ENCODE measurements around the gene ADGRB3. TPM values are rescaled to one million over a fixed set of nuclear protein-coding genes. Genes with fewer than 3 reads are reported as not detected.
A peak's percentile ranks its signal among the peaks of the same experiment; 100 is the strongest.

The ADGRB3 gene
- 1.5 TPM for total RNA-seq
- long read RNA-seq, result 0 reads

DNA sequence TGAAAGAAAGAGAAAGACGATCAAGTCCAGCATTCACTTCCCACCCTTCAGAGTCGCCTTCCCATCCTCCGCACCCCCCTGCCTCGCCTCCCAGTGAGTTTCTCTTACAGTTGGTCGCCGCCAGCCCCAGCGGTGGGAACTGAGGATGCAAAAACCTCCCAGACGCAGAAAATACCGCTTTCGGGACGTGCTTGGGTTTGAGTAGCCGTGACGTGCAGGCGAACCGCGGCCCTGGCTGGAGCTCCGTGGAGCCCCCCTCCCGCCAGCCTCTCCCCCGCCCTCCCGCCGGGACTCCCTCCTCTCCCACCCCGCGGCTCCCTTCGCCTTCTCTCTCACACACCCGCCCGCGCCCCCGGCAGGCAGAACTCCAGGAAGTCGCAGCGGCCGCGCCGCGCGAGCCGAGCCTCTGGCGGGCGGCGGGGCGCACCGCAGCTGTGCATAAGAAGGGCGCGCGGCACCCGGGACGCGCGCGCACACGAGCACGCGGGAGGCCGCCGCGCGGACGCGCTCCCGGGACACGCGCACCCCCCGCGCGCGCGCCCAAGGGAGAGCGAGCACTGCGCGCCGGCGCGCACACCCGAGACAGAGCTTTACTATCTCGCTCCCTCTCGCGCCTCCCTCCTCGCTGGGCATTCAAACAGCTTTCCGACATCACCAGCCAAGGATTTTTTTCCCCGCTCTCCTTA, at the start of gene ADGRB3:
ADGRB3 (plus strand) TSS at position 557 of the 686 bp plus-strand sequence. CDS start 3,394 bp downstream, outside the sequence.
- Histone ChIP-seq H3K27ac (replicated peaks) (peak within 1 kb of the TSS; percentile 89), H3K4me1 (peaks cover 24% of the 10 kb centered on the region), H3K36me3 (no peaks in the 10 kb centered on the region), H3K4me3 (peak within 1 kb of the TSS; percentile 74), H3K9me3 (replicated peaks) (no peaks in the 10 kb centered on the region), H3K27me3 (ENCODE audit: low read depth) (peaks cover 68% of the 10 kb centered on the region)
- intact Hi-C loops (cut with micrococcal nuclease), result loop anchor here (5.0 kb wide), 1 partner anchor 142 kb away; no protein-coding TSS in a partner anchor
- DNase-seq, result peak; percentile 86
- TF ChIP-seq, protein P1, sequence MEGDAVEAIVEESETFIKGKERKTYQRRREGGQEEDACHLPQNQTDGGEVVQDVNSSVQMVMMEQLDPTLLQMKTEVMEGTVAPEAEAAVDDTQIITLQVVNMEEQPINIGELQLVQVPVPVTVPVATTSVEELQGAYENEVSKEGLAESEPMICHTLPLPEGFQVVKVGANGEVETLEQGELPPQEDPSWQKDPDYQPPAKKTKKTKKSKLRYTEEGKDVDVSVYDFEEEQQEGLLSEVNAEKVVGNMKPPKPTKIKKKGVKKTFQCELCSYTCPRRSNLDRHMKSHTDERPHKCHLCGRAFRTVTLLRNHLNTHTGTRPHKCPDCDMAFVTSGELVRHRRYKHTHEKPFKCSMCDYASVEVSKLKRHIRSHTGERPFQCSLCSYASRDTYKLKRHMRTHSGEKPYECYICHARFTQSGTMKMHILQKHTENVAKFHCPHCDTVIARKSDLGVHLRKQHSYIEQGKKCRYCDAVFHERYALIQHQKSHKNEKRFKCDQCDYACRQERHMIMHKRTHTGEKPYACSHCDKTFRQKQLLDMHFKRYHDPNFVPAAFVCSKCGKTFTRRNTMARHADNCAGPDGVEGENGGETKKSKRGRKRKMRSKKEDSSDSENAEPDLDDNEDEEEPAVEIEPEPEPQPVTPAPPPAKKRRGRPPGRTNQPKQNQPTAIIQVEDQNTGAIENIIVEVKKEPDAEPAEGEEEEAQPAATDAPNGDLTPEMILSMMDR (IDR thresholded peaks at IDR 0.05; ENCODE audit: borderline replicate concordance), result peak; percentile 39

DNA sequence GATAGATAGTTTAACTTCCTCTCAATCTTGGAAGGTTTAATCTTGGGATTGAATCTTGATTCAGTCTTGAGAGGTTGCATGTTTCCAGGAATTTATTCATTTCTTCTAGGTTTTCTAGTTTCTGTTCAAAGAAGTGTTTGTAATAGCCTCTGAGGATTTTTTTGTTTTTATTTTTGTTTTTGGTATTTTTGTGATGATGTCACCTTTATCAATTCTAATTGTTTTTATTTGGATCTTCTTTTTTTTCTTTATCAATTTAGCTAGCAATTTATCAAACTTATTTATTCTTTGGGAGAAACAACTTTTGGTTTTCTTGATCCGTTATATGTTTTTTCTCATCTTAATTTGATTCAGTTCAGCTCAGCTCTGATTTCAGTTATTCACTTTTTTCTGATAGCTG, 41.5 kb upstream of the ADGRB3 start:
- intact Hi-C loops (cut with micrococcal nuclease), result no loop called here

DNA sequence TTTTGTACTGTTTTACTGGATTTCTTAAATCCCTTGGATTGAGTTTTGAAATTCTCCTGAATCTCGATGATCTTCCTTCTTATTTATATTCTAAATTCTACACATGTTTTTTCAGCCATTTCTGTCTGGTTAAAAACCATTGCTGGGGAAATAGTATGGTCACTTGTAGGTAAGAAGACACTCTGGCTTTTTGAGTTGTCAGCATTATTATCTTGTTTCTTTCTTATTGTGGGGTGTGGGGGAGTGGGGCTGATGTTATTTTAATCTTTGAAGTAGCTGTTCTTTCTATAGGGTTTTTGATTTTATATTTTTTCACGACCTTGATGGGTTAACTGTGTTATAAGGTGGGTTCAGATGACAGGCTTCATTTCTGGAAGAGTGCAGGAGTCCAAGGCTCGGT, 37.4 kb upstream of the ADGRB3 start:
- H3K4me1 ChIP-seq, result no peaks in the 10 kb centered on the region
- H3K27ac ChIP-seq (replicated peaks), result no peak overlapping the region
- TF ChIP-seq, protein P1 (IDR thresholded peaks at IDR 0.05; ENCODE audit: borderline replicate concordance), result no peak
- no peaks in the 10 kb centered on the region for H3K36me3 ChIP-seq
- DNase-seq, result no peak
- peaks cover 19% of the 10 kb centered on the region for H3K9me3 ChIP-seq (replicated peaks)
- H3K4me3 ChIP-seq, result no peak overlapping the region
- intact Hi-C loops (cut with micrococcal nuclease), result no loop called here
- H3K27me3 ChIP-seq (ENCODE audit: low read depth), result no peaks in the 10 kb centered on the region

More for the DNA sequence above, 41.5 kb upstream of the ADGRB3 start:
- Histone ChIP-seq H3K27ac (replicated peaks) (no peak overlapping the region), H3K4me1 (no peaks in the 10 kb centered on the region), H3K36me3 (no peaks in the 10 kb centered on the region), H3K4me3 (no peak overlapping the region), H3K27me3 (ENCODE audit: low read depth) (no peaks in the 10 kb centered on the region), H3K9me3 (replicated peaks) (peaks cover 50% of the 10 kb centered on the region)
- TF ChIP-seq, protein P1 (IDR thresholded peaks at IDR 0.05; ENCODE audit: borderline replicate concordance), result no peak
- no peak for DNase-seq

DNA sequence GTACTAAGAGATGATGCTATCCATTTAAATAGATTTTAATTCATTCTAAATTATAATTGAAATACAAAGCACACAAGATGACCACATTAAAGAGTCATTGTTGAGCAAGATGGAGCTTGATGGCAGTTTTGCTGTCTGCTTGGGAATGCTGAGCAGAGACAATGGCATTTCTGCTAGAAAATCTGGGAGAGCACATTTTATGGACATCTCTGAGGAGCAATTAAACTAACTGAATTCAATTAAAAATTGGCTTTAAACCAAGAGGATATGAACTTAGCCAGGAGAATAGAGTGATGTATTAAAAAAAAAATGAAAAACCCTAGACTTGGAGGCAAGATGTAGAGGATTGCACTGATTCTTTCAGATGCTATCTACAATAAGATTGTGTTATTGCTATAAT, 19.1 kb upstream of the ADGRB3 start:
- no peaks in the 10 kb centered on the region for H3K9me3 ChIP-seq (replicated peaks)

DNA sequence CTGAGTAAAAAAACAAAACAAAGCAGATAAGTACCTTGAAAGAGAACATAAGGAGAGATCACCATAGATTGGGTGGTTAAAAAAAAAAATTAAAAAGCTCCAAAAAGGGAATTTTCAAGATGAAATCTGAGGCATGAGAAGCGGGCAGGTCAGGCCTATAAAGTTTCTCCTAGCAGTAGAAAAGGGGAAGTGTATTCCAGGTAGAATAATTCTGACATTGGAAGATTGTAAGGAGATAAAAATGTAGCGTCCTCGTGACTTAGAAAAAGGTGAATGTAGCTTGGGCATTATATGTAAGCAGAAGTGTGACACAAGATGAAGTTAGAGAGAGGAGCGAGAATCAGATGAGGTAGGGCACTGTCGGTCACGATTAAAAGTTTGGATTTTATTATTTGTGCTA, 9.1 kb upstream of the ADGRB3 start:
- Histone ChIP-seq H3K4me3 (no peak overlapping the region), H3K27me3 (ENCODE audit: low read depth) (no peaks in the 10 kb centered on the region), H3K36me3 (no peaks in the 10 kb centered on the region), H3K27ac (replicated peaks) (no peak overlapping the region), H3K4me1 (no peaks in the 10 kb centered on the region), H3K9me3 (replicated peaks) (no peaks in the 10 kb centered on the region)
- TF ChIP-seq, protein P1 (IDR thresholded peaks at IDR 0.05; ENCODE audit: borderline replicate concordance), result no peak
- no peak for DNase-seq
- intact Hi-C loops (cut with micrococcal nuclease), result no loop called here

More for the DNA sequence above, 19.1 kb upstream of the ADGRB3 start:
- Histone ChIP-seq H3K36me3 (no peaks in the 10 kb centered on the region), H3K4me1 (no peaks in the 10 kb centered on the region), H3K4me3 (no peak overlapping the region), H3K27ac (replicated peaks) (no peak overlapping the region), H3K27me3 (ENCODE audit: low read depth) (no peaks in the 10 kb centered on the region)
- TF ChIP-seq, protein P1 (IDR thresholded peaks at IDR 0.05; ENCODE audit: borderline replicate concordance), result no peak
- intact Hi-C loops (cut with micrococcal nuclease), result no loop called here
- DNase-seq, result no peak
